HG03196 (cell line): Measurements from ENCODE around the gene CYSTM1.
"Not testable (repeated sequence)": the region's sequence is repeated elsewhere in the genome, so short reads cannot be mapped to it uniquely, and the experiment has no call there.

Experiments
- ATAC-seq: cut with Tn5 transposase; IDR thresholded peaks from one replicate; pipeline ENCODE4 v1.9.1; 2021; ENCODE audit not compliant: unreplicated experiment

Gene CYSTM1

DNA sequence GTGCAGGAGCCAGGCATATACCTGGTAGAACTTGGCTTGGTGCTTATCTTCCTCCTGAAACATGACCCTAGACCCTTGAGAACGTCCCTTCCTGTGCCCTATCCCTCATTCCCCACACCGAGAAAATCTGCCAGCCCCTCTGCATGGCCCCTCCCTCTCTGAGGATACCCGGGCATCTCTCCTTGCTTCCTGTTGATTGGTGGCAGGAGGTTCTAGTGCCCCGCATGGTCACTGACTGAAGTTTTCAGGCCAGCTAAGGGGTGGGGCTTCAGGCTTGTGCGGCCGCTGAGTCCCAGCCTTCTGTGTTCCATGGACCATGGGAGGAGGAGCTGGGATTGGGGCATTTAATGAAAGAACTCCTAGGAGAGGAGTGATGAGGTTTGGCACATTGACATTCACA is 26.5 kb upstream of the CYSTM1 start:
- ATAC-seq, result no peak

DNA sequence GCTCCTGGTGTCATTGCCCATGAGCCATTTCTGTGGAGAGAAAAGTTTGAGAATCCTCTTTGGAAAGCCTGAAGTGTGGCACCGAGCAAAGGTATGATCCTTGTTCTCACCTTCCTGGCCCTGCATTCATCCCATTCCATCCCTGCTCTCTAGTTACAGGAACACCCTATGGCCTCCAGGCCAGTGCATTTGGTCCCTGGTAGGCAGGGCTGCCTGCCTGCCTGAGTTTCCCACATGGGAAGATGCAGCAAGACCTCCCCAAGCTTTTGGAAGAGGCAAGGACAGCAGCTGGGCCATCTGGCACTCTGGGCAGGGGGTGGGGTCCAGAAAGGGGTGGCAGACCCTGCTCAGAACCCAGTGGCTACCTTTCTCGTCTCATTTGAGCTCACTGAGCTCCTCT is 24.8 kb upstream of the CYSTM1 start:
- ATAC-seq, result no peak

- ATAC-seq, result no peak
Measured at GRCh38 chr5:140151144-140152021, 23.6 kb upstream of the CYSTM1 start.

DNA sequence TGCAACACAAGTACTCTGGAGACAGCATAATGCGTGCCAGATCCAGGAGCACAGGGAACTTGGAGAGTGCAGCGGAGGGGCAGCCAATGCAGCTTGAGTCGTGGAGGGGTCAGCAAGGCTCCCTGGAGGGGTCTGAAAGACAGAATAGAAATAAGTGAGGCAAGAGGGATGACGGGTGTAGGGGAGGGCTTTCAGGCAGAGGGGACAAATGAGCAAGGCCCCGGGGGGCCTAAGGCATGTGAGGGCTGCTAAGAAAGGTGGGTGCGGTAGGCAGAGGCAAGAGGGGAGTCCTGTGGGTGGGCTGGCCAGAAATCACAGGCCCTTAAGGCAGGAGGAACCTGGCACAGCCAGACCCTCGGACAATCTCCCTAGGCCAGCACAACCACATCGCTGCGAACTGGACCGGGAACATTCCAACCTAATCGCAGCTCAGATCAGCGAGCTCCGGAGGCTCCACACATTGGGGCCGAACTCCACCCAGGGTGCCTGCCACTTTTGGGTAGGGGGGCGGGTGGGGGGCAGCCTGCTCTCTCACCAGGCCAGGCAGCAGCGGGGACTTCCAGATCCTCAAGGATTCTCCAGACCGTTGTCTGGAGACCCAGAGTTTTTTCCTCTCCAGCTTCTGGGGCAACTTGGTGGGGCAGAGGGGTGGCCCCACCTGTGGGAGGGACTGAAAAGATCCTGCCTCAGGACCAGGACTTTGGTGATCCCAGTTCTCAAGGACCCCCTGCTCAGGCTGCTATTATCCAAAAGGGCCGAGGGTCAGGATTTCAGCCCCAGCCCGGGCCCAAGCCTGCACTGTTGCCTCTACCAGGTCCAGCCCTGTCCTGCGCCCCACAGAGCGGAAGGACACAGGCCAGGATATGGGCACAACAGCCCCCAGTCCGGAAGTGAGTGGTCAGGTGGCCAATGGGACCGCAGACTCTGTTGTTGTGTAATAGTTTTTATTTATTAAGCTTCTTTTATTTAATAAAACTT is 22.7 kb upstream of the CYSTM1 start:
- ATAC-seq, result no peak

DNA sequence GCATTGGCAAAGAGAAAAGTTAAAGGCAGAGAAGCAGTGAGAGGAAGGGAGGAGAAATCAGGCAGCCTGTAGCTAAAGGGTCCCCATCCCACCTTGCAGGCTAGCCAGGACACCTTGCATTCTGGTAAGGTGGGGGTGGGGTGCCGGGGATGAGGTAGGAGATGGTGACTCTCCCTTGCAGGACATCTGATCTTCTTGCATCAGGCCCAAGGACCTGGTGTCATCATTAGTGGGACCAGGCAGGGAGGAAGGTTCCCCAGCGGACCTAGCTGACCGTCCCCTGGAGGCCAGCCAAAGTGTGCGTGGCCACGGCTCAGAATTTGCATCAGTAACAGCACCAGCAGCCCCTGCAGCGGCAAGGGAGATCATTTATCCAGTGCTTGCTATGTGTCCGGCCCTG is 21.7 kb upstream of the CYSTM1 start:
- no peak for ATAC-seq

DNA sequence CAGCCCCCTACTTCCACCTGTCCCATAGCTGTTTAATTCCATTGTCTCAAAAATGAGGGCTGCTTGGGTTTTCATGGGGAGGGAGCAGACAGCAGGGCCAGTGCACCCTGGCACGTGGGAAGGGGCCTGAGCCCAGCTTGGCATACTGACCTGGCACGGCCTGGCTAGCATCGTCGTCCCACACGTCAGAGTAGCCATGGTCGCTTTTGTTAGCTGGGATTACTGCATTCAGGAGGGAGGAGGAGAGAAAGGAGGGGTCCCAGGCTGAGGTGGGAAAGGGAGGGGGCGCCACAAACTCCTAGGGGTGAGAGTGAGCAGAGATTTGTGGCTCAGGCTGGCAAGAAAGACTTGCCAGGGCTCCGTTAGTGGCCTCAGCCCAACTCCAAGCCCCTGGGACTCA is 21.1 kb upstream of the CYSTM1 start:
- no peak for ATAC-seq

- not testable (repeated sequence) for ATAC-seq
Measured at GRCh38 chr5:140154710-140155381, 20.1 kb upstream of the CYSTM1 start.

GRCh38 chr5:140157032-140157781 is 17.8 kb upstream of the CYSTM1 start:
- peak; percentile 94 for ATAC-seq

DNA sequence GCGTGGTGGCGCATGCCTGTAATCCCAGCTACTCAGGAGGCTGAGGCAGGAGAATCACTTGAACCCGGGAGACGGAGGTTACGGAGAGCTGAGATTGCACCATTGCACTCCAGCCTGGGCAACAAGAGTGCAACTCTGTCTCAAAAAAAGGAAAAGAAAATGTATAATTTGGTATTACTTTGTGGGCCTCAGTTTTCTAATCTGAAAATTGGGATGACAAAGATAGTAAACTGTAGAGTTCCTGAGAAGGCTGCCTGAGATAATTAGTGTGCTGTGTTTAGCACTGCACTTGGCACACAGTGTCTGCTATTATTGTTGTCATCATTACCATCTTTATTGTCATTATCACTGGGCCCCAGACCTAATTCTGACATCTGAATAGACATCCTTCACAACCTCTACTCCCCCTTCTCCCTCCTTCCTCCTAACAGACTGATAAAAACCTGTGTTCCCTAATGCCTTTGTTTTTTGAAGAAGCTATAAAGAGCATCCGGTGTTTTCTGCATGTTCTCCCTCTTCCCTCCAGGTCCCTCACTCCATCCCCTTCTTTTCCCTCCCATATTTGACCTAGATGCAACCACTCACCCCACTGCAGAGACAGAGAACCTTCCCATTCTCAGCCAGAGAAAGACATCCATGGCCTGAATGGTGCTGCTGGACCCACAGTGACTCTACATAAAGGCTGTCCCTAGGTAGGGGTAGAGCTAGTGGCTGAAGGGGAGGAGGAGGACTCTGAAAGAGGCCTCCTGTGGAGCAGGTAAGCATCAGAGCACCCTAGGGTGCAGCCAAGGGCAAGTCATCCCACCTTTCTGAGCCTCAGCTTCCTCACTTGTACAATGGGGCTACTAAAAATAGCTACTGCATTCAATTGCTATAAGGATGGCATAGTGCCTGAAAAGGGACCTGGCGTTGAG is 15.7 kb upstream of the CYSTM1 start:
- no peak for ATAC-seq

- ATAC-seq, result no peak
Measured at GRCh38 chr5:140162275-140162674, 12.7 kb upstream of the CYSTM1 start.

- no peak for ATAC-seq
Measured at GRCh38 chr5:140162781-140163180, 12.2 kb upstream of the CYSTM1 start.

DNA sequence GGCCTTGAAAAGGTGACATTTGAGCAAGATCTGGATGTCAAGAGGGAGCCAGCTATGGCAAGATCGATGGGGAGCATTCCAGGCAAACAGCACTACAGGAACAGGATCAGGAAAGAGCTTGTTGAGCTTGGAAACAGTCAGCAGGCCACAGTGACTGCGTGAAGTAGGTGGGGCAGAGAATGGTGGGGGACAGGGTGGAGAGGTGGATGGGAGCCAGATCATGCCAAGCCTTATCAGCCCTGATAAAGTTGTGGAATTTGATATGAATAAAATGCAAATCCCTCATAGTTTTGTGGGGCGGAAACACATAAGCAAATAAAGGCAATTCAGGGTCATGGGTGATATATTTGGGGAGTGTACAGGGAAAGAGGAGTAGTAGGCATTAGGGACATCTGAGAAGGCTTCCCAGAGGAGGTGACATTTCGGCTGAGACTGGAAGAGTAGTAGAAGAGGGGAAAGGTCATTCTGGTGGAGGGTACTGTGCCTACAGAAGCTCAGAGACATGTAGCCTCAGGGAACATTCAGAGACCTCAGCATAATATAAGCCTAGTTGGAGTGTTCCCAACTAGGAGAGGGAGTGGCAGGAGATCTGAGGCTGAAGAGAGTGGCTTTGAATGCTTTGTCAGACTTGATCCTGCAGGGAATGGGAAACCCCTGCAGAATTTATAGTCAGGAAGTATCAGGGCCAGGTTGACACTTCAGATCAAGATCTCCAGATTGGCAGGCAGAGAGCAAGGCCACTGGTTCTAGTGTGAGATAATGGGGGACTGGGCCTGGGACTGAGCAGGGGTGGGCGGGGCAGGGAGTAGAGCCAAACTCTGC is 9.7 kb upstream of the CYSTM1 start:
- no peak for ATAC-seq

- no peak for ATAC-seq
Measured at GRCh38 chr5:140165923-140166270, 9.1 kb upstream of the CYSTM1 start.

GRCh38 chr5:140166911-140167310 is 8.1 kb upstream of the CYSTM1 start:
- ATAC-seq, result no peak

DNA sequence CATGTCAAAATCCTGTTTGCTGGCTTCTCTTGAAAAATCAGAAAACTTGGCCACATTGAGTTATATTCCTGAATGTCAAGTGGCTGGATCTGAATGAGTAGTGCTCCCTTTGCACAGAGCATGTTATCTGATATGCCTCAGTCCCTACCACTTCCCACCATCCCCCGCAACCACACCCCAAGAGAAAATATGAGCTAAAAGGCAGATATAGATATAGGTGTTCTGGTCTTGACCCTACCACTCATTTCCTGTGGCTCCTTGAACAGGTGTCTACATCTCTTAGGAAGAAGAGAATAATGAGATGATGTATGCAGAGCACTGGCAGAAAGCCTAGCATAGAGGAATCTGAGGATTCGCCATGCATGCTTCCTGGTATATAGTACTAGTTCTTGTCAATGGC is 6.6 kb upstream of the CYSTM1 start:
- ATAC-seq, result no peak

DNA sequence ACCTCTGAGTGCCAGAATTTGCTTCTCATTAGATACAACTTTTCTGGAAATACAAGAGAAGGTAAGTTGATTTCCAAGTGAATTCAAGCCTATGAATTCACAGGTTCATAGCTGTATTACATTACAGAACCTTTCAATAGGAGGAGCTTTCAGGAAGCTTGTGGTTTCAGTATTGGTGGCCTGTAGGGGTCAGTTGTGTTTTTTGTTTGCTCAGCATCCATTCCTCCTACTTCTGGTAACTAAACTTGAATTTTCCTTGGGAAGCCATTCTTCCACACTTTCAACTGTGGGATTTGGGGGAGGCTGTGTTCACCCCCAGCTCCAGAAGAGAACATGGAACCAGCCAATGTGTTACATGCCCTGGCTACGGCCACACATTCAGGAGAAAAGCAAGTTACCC is 5.6 kb upstream of the CYSTM1 start:
- no peak for ATAC-seq

DNA sequence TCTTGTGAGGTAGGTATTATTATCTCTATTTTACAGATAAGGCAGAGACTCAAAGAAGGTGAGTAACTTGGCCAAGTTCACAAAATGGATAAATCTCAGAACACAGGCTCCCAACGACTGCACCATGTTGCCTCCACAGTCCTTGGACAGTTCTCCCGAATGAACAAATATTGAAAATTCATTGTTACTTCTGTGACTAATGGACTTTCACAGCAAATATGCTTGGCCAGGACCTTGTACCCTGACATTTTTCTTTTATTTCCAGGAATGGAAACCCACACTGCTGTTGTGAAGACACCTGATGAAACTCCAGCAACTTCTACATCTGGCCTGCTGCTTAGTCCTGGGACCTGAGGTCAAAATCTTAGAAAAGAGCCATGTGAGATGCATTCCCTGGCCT is 2.5 kb upstream of the CYSTM1 start:
- no peak for ATAC-seq

GRCh38 chr5:140174014-140174413 is 974 bp upstream of the CYSTM1 start:
- ATAC-seq, result no peak
